GM21447 (cell line): ENCODE measurements around the gene ADAMTS13.

Experiments
- ATAC-seq: cut with Tn5 transposase; IDR thresholded peaks from one replicate; pipeline ENCODE4 v1.9.1; 2021; ENCODE audit not compliant: unreplicated experiment

The ADAMTS13 gene

GRCh38 chr9:133487331-133487725 lies 65.2 kb downstream of the ADAMTS13 start:
- no peak for ATAC-seq

- ATAC-seq, result no peak
Observed at GRCh38 chr9:133488686-133489252, 66.6 kb downstream of the ADAMTS13 start.

GRCh38 chr9:133489253-133490190 lies 67.4 kb downstream of the ADAMTS13 start:
- no peak for ATAC-seq

GRCh38 chr9:133490201-133490681 lies 68.1 kb downstream of the ADAMTS13 start:
- no peak for ATAC-seq

- no peak for ATAC-seq
Observed at GRCh38 chr9:133490865-133491655, 68.9 kb downstream of the ADAMTS13 start.

GRCh38 chr9:133491656-133491925 lies 69.4 kb downstream of the ADAMTS13 start:
- no peak for ATAC-seq

GRCh38 chr9:133492061-133493021 lies 70.2 kb downstream of the ADAMTS13 start:
- ATAC-seq, result no peak

- no peak for ATAC-seq
Observed at GRCh38 chr9:133493428-133493827, 71.3 kb downstream of the ADAMTS13 start.

- ATAC-seq, result no peak
Observed at GRCh38 chr9:133493845-133494540, 71.8 kb downstream of the ADAMTS13 start.

- ATAC-seq, result no peak
Observed at GRCh38 chr9:133494636-133495326, 72.6 kb downstream of the ADAMTS13 start.

GRCh38 chr9:133495327-133496293 lies 73.4 kb downstream of the ADAMTS13 start:
- no peak for ATAC-seq

GRCh38 chr9:133496861-133497842 lies 75.0 kb downstream of the ADAMTS13 start:
- no peak for ATAC-seq

- ATAC-seq, result no peak
Observed at GRCh38 chr9:133499132-133499891, 77.1 kb downstream of the ADAMTS13 start.

GRCh38 chr9:133499892-133500270 lies 77.7 kb downstream of the ADAMTS13 start:
- ATAC-seq, result no peak

GRCh38 chr9:133502112-133502511 lies 79.9 kb downstream of the ADAMTS13 start:
- ATAC-seq, result no peak

GRCh38 chr9:133505186-133505830 lies 83.1 kb downstream of the ADAMTS13 start:
- no peak for ATAC-seq
